GM12801 (cell line): ENCODE measurements around the gene IL10RB.

Experiments
- TF ChIP-seq, protein P1 (sequence below): IDR thresholded peaks from one replicate; pipeline ENCODE4 v1.5.1; 2011; ENCODE audit warnings: control low read depth; ENCODE audit not compliant: insufficient read length; ENCODE audit errors: extremely low read depth

The IL10RB gene

GRCh38 chr21:33266050-33266788 lies at the start of gene IL10RB:
Gene IL10RB (plus strand): TSS chr21:33266367. CDS start chr21:33266466, 99 bp downstream.
- TF ChIP-seq, protein P1, sequence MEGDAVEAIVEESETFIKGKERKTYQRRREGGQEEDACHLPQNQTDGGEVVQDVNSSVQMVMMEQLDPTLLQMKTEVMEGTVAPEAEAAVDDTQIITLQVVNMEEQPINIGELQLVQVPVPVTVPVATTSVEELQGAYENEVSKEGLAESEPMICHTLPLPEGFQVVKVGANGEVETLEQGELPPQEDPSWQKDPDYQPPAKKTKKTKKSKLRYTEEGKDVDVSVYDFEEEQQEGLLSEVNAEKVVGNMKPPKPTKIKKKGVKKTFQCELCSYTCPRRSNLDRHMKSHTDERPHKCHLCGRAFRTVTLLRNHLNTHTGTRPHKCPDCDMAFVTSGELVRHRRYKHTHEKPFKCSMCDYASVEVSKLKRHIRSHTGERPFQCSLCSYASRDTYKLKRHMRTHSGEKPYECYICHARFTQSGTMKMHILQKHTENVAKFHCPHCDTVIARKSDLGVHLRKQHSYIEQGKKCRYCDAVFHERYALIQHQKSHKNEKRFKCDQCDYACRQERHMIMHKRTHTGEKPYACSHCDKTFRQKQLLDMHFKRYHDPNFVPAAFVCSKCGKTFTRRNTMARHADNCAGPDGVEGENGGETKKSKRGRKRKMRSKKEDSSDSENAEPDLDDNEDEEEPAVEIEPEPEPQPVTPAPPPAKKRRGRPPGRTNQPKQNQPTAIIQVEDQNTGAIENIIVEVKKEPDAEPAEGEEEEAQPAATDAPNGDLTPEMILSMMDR, result no peak

- TF ChIP-seq, protein P1, result no peak
Measured at GRCh38 chr21:33217138-33217520, 49.0 kb upstream of the IL10RB start.

GRCh38 chr21:33219300-33219699 lies 46.9 kb upstream of the IL10RB start:
- TF ChIP-seq, protein P1, result no peak

- TF ChIP-seq, protein P1, result no peak
Measured at GRCh38 chr21:33219954-33220353, 46.2 kb upstream of the IL10RB start.

DNA sequence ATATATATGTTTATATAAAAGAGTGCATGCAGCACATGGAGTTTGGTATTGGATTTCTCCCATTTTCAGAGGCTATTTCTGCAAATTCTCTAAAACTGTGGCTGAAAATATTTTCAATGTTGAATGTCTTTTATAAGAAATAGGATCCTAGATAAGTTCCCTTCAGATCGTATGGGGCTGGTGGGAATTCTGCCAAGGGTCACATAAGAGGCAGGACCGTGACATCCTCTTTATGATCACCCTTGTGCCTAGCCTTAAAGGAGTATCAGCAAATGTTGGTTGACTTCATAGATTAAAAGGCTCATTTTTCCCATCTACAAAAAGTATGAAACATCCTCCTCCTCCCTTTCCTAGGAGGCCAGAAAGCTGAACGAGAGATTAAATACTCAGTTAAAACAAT lies 37.7 kb upstream of the IL10RB start:
- TF ChIP-seq, protein P1, result no peak

- TF ChIP-seq, protein P1, result no peak
Measured at GRCh38 chr21:33229099-33229783, 36.9 kb upstream of the IL10RB start.

GRCh38 chr21:33229784-33230544 lies 36.2 kb upstream of the IL10RB start, which contains the start of gene IFNAR2:
Gene IFNAR2 (plus strand): TSS chr21:33229938. CDS start chr21:33241923, 11,985 bp downstream.
- TF ChIP-seq, protein P1, result no peak
